Left kidney (tissue), 2 donors: Measurements from ENCODE around the gene MYT1. TPM values are rescaled to one million over a fixed set of nuclear protein-coding genes. Genes with fewer than 3 reads are reported as not detected.
"Not testable (repeated sequence)": the region's sequence is repeated elsewhere in the genome, so short reads cannot be mapped to it uniquely, and the experiment has no call there.

Experiments used
- DNase-seq: peaks from one replicate; pipeline ENCODE4 v3.0.0-alpha.2; 2013
- polyA plus RNA-seq: library from polyadenylated mRNA; unstranded; fragments of 120-200 nt; gene quantifications from one replicate; pipeline ENCODE4 v1.2.1, GENCODE V29; 2013; ENCODE audit not compliant: insufficient read length

MYT1 gene
- polyA plus RNA-seq, 1 donor, result 0.33 TPM

DNA sequence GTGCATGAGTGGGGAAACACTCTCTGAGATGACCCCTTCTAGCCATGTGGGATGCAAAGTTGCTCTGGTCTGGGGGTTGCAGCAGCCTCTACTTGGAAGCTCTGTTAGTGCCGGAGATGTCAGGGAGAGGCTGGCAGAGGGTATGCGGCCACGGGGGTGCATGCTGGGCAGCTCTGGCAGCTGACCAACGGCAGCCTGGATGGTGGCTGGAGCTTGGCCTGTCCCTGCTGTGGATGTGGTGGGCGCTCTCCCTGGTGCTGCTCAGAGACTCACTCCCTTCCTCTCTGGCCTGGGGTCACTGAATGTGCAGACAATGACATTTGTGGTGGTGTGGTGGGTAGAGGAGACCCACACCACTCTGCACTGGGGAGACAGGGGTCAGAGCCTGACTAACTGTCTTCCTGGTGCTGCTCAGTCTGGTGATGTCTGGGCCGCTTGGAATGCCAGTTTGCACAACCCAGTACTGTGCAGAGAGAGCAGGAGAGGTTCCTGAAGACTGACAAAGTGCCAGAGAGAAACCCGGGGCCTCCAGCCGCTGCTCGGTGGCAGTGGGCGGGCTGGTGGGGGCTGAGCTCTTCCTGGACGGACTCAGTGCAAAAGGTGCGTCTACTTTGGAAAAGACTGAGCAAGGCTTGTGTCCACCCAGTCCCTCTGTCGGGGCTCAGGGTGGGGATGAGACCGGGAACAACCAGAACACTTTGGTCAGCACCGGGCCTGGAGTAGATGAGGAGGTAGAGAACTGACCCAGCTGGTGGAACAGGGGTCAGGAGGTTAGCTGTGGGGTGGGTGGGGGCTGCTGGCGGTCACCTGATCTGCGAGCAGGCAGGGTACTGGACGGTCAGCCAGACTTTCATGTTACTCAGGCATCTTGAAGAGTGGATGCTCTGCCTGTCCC, 2.7 kb downstream of the MYT1 start:
- no peak for DNase-seq

DNA sequence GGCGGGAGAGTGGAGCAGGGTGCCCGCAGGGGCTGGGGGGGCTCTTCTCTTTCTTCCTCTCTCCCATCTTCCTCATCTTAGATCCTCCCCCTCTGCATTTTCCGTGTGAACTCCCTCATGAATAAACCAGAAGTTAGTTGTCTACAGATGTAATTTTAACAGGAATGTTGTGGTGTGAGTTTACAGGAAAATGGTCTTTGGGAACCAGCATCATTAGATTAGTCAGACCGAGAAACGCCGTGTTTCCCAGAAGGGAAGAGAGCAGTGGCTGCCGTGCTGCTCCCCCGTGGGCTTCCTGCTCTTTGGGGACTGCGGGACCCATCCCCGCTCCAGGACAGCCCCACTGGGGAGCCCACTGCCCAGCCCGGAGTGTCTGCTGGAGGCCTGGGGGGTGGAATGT, 3.4 kb downstream of the MYT1 start:
- DNase-seq, result no peak

DNA sequence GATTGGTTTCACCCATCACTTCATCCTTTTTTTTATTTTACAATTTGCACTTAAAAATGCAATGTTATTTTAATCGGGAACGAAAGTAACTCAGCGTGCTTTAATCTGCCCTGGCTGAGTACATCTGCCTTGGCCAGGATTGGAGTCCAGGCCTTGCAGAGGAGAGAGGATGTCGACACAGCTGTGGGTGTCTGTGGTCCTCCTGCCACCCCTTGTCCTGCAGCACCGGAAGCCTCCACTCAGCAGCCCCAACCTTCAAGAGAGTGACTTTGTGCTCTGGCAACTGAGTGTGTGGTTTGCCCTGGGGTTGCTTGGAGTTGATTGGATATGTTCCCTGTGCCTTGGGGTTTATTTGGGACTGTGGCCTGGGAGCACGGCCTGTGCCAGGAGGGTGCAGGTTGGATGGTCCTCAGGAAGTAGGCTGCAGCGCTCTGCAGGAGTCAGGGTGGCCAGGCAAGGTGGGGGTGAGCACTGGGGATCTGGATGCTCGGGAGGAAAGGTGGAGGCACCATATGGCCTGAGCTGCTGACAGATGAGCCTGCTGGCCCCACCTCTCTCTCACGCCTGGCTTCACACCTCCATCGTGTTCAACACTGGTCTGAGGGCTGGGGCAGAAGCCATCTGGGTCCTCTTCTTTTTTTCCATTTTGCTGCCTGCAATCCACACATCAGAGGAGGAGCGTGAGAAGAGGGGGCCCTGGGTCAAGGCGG, 4.3 kb downstream of the MYT1 start:
- DNase-seq, result no peak

DNA sequence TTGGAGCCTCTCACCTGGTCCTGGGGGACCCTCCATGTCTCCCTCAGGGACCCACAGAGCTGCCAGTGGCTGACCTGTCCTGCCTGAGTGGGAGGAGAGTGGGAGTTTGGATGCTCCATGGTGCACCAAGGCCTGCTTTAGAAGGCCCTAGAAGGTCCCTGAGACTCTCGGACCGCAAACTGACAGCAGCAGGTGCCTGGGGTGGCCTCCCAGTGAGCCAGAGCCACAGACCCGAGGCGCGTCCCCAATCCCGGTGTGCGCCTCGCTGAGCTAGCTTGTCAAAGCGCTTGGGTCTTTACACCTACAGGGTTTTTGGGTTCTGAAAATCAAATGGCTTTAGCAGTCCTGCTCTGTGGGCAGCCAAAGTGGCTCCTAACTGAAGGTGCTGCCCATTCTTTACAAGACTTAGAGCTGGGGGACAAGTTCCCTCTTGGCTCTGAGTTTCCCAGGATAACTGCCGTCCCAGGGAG, 4.9 kb downstream of the MYT1 start:
- DNase-seq, result no peak

DNA sequence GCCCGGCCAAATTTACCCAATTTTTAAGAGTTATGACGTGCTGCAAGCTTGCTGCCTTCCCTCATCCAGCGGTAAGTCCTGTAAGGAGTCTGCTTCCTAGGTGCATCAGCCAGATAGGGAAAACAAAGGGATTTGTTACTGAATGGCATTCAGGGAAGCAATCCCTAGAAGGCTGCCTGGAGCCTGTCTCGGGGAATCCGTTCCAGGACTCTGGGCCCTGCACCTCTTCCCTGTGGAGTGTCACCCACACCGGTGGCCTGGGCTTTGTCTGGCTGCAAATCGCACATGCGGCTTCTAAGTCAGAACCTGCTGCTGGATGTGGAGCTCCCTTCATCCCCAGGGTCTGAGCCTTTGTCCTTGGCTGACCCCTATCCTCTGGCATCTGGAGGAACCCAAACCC, 7.0 kb downstream of the MYT1 start:
- no peak for DNase-seq

DNA sequence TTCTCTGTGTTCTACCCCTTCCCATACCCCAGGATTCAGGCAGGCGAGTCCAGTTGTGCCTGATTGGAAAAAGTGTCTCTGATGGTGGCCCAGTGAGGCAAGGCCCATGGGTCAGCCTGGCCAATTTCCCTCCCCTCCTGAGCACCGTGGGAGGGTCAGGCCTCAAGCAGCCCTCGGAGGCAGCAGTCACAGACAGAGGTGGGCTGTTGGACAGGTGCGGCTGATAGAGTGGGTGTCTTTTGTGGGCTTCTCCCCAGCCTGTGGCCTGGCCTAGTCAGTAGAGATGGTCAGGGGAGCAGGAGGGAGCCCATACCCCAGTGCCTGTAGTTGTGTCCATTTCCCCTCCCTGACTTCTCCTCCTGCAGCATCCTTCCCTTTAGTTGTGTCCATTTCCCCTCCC, 8.9 kb downstream of the MYT1 start:
- DNase-seq, result no peak

DNA sequence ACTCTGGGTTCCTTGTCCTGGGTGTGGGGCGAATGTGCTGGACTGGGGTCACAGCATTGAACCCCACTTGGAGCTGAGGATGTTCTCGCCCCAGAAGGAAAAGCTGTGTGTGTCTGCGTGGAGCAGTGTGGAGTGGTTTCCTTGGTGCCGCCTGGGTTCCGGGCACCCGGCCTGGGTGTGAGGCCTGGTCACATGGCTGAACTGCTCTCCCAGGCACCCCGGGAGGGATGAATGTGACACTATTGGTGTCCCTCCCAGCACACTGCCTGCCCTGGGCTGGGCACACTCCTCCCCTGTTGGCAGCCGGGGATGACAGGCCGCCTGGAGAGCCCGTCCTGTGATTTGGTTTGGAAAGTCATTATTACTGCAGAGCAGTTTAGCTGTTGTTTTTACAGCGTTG, 12.3 kb downstream of the MYT1 start:
- no peak for DNase-seq

DNA sequence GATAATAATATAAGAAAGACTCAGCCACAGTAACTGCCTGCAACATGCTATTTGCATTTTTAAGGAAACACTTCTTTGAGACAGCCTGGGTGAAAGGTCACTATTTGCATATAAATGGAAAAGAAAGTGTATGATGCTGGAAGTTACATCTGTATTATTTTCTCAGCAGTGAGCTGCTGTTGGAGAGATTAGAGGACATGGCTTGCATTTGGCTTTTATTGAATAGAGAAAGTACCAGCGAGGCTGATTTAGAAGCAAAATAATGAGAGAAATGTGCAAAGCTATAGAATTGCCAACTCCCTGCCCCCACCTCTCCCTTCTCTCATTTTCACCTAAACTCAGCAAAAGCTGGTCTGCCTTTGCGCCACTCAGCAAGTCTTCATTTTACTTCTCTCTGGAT, 12.7 kb downstream of the MYT1 start:
- no peak for DNase-seq

DNA sequence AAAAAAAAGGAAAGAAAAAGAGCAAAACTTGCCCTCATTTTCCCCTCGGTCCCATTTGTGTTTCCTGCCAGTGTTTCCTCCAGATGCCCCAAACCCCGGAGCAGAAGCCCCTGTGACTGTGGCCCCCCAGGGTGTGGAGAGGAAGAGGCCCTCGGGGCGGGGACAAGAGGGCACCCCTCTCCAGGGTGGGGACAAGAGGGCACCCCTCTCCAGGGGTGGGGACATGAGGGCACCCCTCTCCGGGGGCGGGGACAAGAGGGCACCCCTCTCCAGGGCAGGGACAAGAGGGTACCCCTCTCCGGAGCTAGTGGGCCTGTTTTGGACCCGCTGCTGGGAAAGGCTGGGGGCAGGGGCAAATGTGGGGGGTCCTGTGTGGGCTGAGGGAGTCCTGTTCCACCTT, 13.1 kb downstream of the MYT1 start:
- DNase-seq, result no peak

DNA sequence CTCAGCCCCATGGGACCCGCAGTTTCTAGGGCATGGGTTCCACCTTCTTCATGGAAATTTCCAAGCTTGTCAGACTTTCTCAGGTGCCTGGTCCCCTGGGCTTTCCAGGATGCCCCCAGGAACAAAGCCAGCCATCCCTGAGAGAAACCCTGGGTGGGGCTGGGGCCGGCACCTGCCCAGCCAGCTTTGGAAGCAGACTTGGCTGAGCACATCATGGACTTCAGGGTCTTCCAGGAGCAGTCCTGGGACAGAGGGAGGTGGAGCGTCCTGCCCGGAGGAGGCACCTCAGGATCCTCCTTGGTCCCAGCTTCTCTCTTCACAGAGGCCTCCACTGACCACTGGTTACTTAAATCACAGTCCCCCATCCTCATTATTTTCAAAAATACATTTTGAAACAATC, 13.5 kb downstream of the MYT1 start:
- DNase-seq, result no peak

DNA sequence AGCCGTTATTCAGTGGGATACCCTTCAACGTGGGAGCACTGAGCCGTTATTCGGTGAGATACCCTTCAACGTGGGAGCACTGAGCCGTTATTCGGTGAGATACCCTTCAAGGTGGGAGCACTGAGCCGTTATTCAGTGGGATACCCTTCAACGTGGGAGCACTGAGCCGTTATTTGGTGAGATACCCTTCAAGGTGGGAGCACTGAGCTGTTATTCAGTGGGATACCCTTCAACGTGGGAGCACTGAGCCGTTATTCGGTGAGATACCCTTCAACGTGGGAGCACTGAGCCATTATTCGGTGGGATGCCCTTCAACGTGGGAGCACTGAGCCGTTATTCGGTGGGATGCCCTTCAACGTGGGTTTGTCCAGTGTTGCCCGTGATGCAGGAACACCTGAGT, 14.7 kb downstream of the MYT1 start:
- DNase-seq, result not testable (repeated sequence)

DNA sequence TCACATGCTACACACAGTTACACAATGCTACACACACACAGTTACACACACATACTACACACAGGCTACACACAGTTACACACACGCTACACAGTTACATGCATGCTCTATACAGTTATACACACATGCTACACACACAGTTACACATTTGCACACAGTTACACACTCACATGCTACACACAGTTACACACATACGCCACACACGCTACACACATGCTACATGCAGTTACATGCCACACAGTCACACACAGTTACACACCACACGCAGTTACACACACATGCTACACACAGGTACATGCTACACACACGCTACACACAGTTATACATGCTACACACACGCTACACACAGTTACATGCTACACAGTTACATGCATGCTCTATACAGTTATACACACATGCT, 15.6 kb downstream of the MYT1 start:
- DNase-seq, result no peak

DNA sequence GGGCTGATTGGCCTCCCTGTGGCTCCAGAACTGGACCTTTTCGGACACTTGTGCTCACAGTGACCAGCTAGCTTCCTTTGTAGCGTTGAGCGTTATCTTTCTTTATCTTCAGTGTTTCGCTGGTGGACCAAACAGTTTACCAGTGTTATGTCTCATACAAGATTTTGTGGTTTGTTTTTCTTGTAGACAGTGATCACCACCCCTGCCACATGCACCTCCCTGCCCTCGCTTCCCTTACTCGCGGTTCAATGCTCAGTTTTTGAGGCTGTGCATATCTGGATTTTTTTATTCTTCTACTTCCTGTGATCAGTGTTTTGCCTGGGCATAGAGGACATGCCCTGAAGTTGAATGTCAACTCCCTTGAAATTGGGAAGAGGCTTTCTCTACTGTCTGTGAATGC, 16.4 kb downstream of the MYT1 start:
- no peak for DNase-seq

DNA sequence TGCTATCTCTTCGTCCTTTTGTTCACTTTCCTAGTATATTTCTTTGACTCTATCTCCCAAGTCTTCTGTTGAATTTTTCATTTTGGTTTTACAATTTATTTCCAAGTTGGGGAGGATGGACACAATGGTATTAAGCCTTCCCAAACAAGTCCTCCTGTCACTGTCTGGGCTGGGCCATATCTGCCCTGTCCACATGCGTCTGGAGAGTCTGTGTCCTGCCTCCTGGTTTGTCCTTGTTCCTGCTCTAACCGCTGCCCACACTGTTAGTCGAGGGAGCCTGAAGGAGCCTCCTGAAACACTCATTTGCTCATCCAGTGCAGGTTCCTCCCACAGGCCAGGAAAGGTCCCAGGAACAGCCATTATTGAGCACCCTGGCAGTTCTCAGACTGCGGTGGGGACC, 17.1 kb downstream of the MYT1 start:
- DNase-seq, result no peak

DNA sequence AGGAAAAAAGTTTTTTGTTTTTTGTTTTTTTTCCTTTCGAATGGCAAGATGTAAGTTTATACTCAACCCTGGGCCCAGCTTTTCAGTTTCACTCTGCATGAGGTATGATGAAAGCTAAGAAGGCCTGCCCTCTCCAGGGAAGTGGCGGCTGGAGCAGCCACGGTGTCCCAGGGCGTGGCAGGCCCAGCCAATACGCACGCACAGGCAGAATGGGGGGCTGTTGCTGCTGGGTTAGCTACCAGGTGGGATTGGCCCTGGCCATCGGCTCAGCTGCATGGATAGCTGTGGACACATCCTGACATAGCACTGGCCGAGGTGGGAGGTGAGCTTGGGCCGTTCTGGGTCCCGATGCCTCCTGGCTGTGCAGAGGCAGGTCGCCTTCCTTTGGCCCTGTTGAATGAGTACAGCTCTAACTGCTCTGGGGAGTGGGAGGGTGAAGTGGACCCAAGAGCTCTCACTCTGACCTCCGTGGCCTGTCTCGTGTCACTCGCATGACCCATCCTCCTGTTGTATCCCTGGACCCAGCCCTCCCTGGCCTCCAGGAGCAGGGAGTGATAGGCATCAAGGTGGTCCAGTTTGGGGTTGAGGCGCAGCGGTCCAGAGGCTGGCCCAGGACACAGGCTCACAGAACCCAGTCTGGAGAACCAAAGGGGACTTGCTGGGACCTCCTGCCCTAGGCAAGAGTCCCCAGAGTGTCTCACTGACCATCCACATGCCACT, 18.1 kb downstream of the MYT1 start:
- no peak for DNase-seq

DNA sequence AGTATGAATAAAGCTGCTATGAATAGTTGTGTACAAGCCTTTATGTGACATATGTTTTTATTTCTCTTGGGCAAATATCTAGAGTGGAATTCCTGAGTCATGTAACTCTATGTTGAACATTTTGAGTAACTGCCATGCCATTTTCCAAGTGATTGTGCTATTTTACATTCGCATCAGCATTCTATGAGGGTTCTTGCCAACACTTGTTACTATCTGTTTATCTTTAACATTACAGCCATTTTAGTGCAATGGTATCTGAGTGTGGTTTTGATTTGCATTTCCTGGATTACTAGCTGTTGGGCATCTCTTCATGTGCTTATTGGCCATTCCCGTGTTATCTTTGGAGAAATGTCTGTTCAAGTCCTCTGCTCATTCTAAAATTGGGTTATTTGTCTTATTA, 19.1 kb downstream of the MYT1 start:
- no peak for DNase-seq

DNA sequence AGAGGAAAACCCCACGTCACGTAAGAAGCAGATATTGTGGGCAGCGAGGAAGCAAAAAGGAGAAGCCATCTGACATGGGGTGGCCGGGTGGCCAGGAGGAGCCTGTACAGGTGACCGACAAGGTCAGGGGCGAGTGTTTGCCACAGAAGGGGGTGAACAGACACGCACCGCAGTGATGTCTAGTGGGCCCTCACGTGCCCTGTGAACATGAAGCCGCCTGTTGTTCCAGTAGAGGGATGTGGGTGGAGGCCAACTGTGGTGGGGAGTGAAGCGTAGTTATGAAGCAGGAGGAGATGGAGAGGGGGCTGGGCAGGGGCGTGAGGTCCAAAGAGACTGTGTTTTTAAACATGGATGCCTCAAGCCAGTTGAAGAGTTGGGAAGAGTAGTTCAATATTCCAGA, 20.5 kb downstream of the MYT1 start:
- DNase-seq, result no peak

DNA sequence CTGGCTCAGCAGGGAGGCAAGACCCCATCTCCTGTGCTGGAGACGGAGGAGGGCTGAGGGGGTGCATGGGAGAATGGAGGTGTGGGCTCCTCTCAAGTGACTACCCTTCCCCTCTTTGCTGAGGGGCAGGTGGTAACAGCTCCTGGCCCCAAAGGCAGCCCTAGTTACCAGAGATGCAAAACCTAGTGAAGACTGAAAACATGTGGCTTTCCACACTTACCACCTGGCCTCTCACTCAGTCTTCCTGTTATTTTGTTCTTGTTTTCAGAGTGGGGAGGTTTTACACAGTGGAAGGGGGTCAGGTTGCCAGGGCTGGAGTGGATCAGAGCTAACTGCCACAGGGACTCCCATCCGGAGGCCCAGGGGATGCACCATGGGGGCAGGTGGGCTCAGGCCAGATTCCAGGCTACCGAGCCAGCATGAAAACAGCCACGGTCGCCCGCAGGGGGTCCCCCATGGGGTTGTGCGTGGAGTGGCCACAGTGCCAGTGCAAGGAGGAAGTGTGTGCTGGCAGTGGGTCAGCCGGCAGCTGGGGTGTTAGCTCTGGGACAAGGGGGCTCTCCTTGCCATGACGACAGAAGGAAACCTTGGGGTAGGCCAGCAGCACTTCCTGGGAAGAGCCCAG, 21.1 kb downstream of the MYT1 start:
- no peak for DNase-seq

DNA sequence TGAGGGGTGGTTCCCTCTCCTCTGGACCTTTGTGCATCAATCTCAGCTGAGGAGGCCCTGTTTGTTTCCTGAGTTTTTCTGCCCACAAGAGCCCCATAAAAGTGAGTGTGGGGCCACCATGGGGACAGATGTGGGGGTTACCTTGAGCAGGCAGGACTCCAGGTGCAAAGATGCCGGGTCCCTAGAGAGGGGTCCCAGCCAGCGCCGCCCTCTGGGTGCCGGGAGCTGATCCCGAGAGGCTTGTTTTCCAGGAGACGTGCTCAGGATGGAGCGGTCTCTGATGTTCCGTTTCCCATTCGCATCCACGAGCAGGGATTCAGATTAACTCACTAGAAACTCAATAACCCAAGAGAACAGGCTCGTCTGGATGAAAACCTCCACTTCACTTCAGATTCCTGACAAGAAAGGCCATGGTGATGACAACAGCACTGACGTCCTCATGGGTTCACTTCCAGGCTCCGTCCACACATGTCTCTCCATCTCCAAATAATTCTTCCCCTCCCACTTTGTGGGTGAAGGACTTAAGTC, 21.9 kb downstream of the MYT1 start:
- DNase-seq, result no peak

DNA sequence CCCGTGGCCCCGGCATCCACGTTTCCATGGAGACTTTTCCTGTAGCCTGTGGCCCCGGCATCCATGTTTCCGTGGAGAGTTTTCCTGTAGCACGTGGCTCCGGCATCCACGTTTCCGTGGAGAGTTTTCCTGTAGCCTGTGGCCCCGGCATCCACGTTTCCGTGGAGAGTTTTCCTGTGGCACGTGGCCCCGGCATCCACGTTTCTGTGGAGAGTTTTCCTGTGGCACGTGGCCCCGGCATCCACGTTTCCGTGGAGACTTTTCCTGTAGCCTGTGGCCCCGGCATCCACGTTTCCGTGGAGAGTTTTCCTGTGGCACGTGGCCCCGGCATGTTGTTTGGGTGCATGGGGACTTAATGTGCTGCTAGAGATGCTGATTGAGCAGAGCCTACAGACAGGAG, 23.0 kb downstream of the MYT1 start:
- not testable (repeated sequence) for DNase-seq

DNA sequence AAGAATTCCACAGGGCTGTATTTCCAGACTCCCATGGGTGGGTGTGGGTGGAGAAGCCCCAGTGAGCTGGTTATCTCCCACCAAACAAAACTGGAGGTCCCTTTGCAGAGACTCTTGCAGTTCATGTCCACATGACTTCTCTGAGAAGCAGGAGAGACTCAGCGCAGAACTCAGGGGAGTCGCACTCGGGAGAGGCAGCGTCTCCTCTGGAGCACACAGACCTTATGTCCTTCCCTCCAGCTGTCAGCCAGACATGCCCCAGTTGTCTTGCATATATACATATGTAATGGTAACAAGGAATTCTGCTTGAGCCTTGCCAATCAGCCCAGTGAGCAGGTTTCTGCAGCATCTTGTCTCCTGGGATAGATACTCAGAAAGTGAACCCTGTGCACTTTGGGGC, 23.8 kb downstream of the MYT1 start:
- DNase-seq, result no peak
